HCT116 (cell line): ENCODE results near the gene RPL37A. TPM values are rescaled to one million over a fixed set of nuclear protein-coding genes. Genes with fewer than 3 reads are reported as not detected.

ENCODE experiments used
- ATAC-seq: fragments of 200-7000 bp; cut with Tn5 transposase; 2 replicates; pipeline ENCODE4 v1.9.1; 2020; ENCODE audit warnings: mild to moderate bottlenecking, moderate library complexity
- BruUV-seq: library from RNA; stranded (reverse); fragments of 400-500 nt; replicated peaks from 2 replicates; lab custom pipeline; 2021; lab: Mats Ljungman, UMichigan
- CTCF ChIA-PET: fragments of 300-600 bp; sonication (Branson Sonifier 250); formaldehyde crosslinking; loops from one replicate; lab custom pipeline; 2021; ENCODE audit warnings: antibody characterized with exemption; lab: Charles Lee
- POLR2A ChIA-PET: fragments of 300-600, 350-600 bp; sonication (Branson Sonifier 250); formaldehyde crosslinking; loops from one replicate; lab custom pipeline; 2021; ENCODE audit warnings: antibody characterized with exemption; lab: Charles Lee
- RAD21 ChIA-PET, 2 experiments: fragments of 300-600 bp; sonication (Branson Sonifier 250); formaldehyde crosslinking; loops; one replicate each; lab custom pipeline; 2023; ENCODE audit warnings: low total read pairs in 2 of 2; ENCODE audit not compliant: uncharacterized antibody in 2 of 2, unreplicated experiment in 2 of 2, low non-redundant PET in 1 of 2; lab: Charles Lee
- DNase-seq: peaks from one replicate; pipeline ENCODE4 v3.0.0-alpha.2; 2010; ENCODE audit warnings: low read depth, low spot score
- H2AFZ ChIP-seq: fragments of 200-600 bp; shearing (Covaris generic), sonication (generic); 2 replicates; pipeline ENCODE4 v1.6.1; 2017; ENCODE audit warnings: low read depth, mixed run types, mixed read lengths, antibody characterized with exemption, low read length; ENCODE audit not compliant: poor library complexity, severe bottlenecking
- H3K27ac ChIP-seq: 2 replicates; pipeline ENCODE4 v1.5.1; 2012; ENCODE audit warnings: low read depth, low read length
- H3K27me3 ChIP-seq: fragments of 200-600 bp; sonication (generic); 2 replicates; pipeline ENCODE4 v1.6.1; 2016; ENCODE audit warnings: mixed run types, low read length, mixed read lengths; ENCODE audit not compliant: insufficient read depth
- H3K36me3 ChIP-seq, 2 experiments: fragments of 200-500 bp in 1 of 2; fragments of 200-600 bp in 1 of 2; sonication (Bioruptor generic) in 1 of 2; sonication (generic) in 1 of 2; 2 replicates each; pipeline versions ENCODE4 v1.5.1 to v1.6.1; 2014 to 2016; ENCODE audit warnings: low read length in 2 of 2, inconsistent platforms in 1 of 2, mixed read lengths in 1 of 2, mixed run types in 1 of 2; ENCODE audit not compliant: insufficient read depth in 2 of 2, control insufficient read depth in 1 of 2
- H3K4me1 ChIP-seq, 2 experiments: fragments of 200-600 bp in 1 of 2; sonication (generic) in 1 of 2; 2 replicates each; pipeline versions ENCODE4 v1.5.1 to v1.6.1; 2012 to 2017; ENCODE audit warnings: low read length in 2 of 2, inconsistent platforms in 1 of 2, mild to moderate bottlenecking in 1 of 2, mixed read lengths in 1 of 2, mixed run types in 1 of 2, moderate library complexity in 1 of 2; ENCODE audit not compliant: insufficient read depth in 2 of 2, control insufficient read depth in 1 of 2
- H3K4me2 ChIP-seq: fragments of 200-600 bp; sonication (generic); 2 replicates; pipeline ENCODE4 v1.6.1; 2017; ENCODE audit warnings: mixed run types, low read length, mixed read lengths
- H3K4me3 ChIP-seq, 2 experiments: fragments of 200-600 bp in 1 of 2; sonication (generic) in 1 of 2; replicated peaks in 1 of 2; 2 replicates each; pipeline ENCODE4 v1.5.1; 2011 to 2016; ENCODE audit warnings: low read length in 2 of 2, control low read depth in 1 of 2, low read depth in 1 of 2, mild to moderate bottlenecking in 1 of 2, mixed read lengths in 1 of 2, mixed run types in 1 of 2
- H3K79me2 ChIP-seq: fragments of 200-600 bp; sonication (generic); 2 replicates; pipeline ENCODE4 v1.6.1; 2017; ENCODE audit warnings: mild to moderate bottlenecking, mixed run types, low read length, moderate library complexity, mixed read lengths; ENCODE audit not compliant: insufficient read depth
- H3K9ac ChIP-seq: fragments of 200-600 bp; sonication (generic); 2 replicates; pipeline ENCODE4 v1.6.1; 2016; ENCODE audit warnings: low read length, mixed read lengths
- H3K9me2 ChIP-seq: fragments of 200-600 bp; sonication (generic), shearing (Covaris generic); 2 replicates; pipeline ENCODE4 v1.6.1; 2017; ENCODE audit warnings: mixed run types, mild to moderate bottlenecking, moderate library complexity; ENCODE audit not compliant: insufficient read depth
- H3K9me3 ChIP-seq, 2 experiments: fragments of 200-500 bp in 1 of 2; fragments of 200-600 bp in 1 of 2; sonication (Bioruptor generic) in 1 of 2; sonication (generic) in 1 of 2; 2 replicates each; pipeline ENCODE4 v1.6.1; 2014 to 2017; ENCODE audit warnings: low read length in 2 of 2, mixed read lengths in 2 of 2, inconsistent platforms in 1 of 2, low read depth in 1 of 2, mild to moderate bottlenecking in 1 of 2, mixed run types in 1 of 2, moderate library complexity in 1 of 2; ENCODE audit not compliant: control insufficient read depth in 1 of 2, insufficient read depth in 1 of 2
- H4K20me1 ChIP-seq: fragments of 200-600 bp; sonication (generic), shearing (Covaris generic); 2 replicates; pipeline ENCODE4 v1.6.1; 2017; ENCODE audit warnings: mixed run types, mild to moderate bottlenecking, moderate library complexity; ENCODE audit not compliant: insufficient read depth
- CEBPB ChIP-seq: IDR thresholded peaks from 2 replicates; pipeline ENCODE4 v1.6.1; 2012; ENCODE audit warnings: low read depth
- EZH2phosphoT487 ChIP-seq: fragments of 200-600 bp; IDR thresholded peaks from 2 replicates; pipeline ENCODE4 v1.6.1; 2018; ENCODE audit warnings: antibody characterized with exemption, borderline replicate concordance
- SP1 ChIP-seq: IDR thresholded peaks from 2 replicates; pipeline ENCODE4 v1.6.1; 2012; ENCODE audit warnings: low read depth
- YY1 ChIP-seq: IDR thresholded peaks from 2 replicates; pipeline ENCODE4 v1.6.1; 2011; ENCODE audit warnings: low read length, low read depth, moderate library complexity, mild to moderate bottlenecking; ENCODE audit not compliant: insufficient replicate concordance; ENCODE audit errors: extremely low read depth
- ZFX ChIP-seq: fragments of 450-650 bp; IDR thresholded peaks from 2 replicates; pipeline ENCODE4 v1.6.1; 2017
- intact Hi-C: fragments of 100-400 bp; cut with micrococcal nuclease; formaldehyde crosslinking; loops from 2 replicates; pipeline ENCODE4 v1.10.0; 2022
- total RNA-seq: library from RNA; stranded (reverse); gene quantifications from one replicate; pipeline ENCODE4 v1.2.1, GENCODE V29; 2021; ENCODE audit not compliant: unreplicated experiment
- TF ChIP-seq, protein P1 (sequence below), 3 experiments: fragments of 200-600 bp in 1 of 3; sonication (generic) in 1 of 3; IDR thresholded peaks in 2 of 3; conservative IDR thresholded peaks in 1 of 3; 2 replicates each; pipeline ENCODE4 v1.5.1; 2012 to 2017; ENCODE audit warnings: low read depth in 2 of 3, low read length in 2 of 3, antibody characterized with exemption in 1 of 3, borderline replicate concordance in 1 of 3, control low read depth in 1 of 3, mild to moderate bottlenecking in 1 of 3, mixed read lengths in 1 of 3, mixed run types in 1 of 3, moderate library complexity in 1 of 3; ENCODE audit not compliant: insufficient read depth in 1 of 3

The RPL37A gene
- total RNA-seq, 1 experiment from 2014 or later, result 3,018 TPM

DNA sequence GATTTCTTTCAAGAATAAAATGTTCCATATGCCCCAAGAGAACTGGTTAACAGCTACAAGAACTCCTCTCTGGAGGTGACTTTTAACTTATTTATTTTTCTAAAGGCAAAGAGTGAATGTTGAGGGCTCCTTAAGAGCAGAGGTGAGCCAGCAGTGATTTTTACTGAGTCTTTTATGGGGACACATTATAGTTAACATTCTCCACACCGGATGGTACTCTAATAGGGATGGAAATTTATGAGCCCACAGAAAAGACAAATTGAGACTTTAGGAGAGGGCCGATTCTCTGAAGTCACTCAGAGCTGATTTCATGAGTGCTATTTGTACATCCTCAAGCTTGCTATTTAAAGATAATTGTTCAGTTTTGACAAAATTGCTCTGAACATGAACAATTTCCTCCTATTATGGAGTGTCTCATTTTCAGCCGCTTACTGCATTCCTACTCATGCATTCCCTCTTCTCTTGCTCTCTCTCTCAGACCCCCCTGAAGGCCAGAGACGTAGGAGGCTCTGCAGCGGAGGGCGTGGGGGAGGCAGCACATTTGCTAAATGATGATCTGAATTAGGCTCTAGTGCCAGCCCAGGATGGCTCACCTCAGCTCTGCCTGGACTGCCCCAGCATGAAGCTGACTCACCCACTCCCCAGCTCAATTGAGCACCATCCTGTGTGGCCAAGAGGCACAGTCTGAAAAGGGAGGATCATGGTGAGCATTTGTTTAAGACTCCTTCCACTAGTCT, 5.9 kb upstream of the RPL37A start:
- Histone ChIP-seq H3K9me2 (no peaks in the 10 kb centered on the region), H3K27me3 (no peaks in the 10 kb centered on the region), H3K4me2 (no peak overlapping the region), H2AFZ (no peak overlapping the region), H3K27ac (no peak overlapping the region), H3K36me3 (no peaks in the 10 kb centered on the region), H4K20me1 (no peaks in the 10 kb centered on the region), H3K4me1 (peaks cover 0 to 24% of the 10 kb centered on the region in 2 experiments; a peak in 1 of 4 replicates), H3K4me3 (no peak overlapping the region), H3K79me2 (peaks cover 7% of the 10 kb centered on the region; the same call in 1 of the 2 replicates), H3K9ac (no peak overlapping the region), H3K9me3 (no peaks in the 10 kb centered on the region)
- ChIA-PET CTCF (no interaction called here), POLR2A (no interaction called here), RAD21 (no interaction called here)
- no peak for ATAC-seq
- intact Hi-C loops, result no loop called here
- no TSS peak for BruUV-seq
- TF ChIP-seq CEBPB (no peak), YY1 (no peak)
- no peak for DNase-seq

DNA sequence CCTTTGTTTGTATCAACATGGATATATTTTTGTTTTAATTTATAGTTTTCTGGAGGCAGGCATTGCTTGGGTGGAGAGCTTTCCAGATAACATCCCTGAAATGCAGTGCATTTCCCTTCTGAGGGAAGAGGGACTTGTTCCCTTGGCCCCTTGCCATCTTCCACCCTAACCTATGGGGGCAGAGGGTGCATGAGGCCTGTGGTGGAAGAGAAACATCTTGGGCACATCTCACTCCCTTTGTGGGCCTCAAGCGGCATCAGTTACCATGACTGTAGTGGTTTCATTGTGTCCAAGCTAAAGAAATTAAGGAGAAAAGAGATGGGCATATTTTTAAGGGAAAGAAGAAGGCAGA, 5.3 kb upstream of the RPL37A start:
- Histone ChIP-seq H3K27ac (no peak overlapping the region), H4K20me1 (no peaks in the 10 kb centered on the region), H3K9me3 (no peaks in the 10 kb centered on the region), H3K9me2 (no peaks in the 10 kb centered on the region), H3K4me1 (peaks cover 0 to 26% of the 10 kb centered on the region in 2 experiments; a peak in 1 of 4 replicates), H3K4me3 (no peak overlapping the region), H3K9ac (no peak overlapping the region), H3K36me3 (no peaks in the 10 kb centered on the region), H3K4me2 (no peak overlapping the region), H2AFZ (no peak overlapping the region), H3K79me2 (peaks cover 12% of the 10 kb centered on the region), H3K27me3 (no peaks in the 10 kb centered on the region)
- POLR2A ChIA-PET, result no interaction called here
- intact Hi-C loops, result no loop called here
- TF ChIP-seq EZH2phosphoT487 (no peak), ZFX (no peak), SP1 (no peak)
- TF ChIP-seq, protein P1, sequence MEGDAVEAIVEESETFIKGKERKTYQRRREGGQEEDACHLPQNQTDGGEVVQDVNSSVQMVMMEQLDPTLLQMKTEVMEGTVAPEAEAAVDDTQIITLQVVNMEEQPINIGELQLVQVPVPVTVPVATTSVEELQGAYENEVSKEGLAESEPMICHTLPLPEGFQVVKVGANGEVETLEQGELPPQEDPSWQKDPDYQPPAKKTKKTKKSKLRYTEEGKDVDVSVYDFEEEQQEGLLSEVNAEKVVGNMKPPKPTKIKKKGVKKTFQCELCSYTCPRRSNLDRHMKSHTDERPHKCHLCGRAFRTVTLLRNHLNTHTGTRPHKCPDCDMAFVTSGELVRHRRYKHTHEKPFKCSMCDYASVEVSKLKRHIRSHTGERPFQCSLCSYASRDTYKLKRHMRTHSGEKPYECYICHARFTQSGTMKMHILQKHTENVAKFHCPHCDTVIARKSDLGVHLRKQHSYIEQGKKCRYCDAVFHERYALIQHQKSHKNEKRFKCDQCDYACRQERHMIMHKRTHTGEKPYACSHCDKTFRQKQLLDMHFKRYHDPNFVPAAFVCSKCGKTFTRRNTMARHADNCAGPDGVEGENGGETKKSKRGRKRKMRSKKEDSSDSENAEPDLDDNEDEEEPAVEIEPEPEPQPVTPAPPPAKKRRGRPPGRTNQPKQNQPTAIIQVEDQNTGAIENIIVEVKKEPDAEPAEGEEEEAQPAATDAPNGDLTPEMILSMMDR (IDR thresholded peaks at IDR 0.05 in 2 of 3, conservative IDR thresholded peaks at IDR 0.05 in 1 of 3; ENCODE audit: borderline replicate concordance in 1 of 3, insufficient read depth in 1 of 3, low read depth in 2 of 3, low read length in 2 of 3), result no peak
- DNase-seq (no peak), ATAC-seq (no peak)
- BruUV-seq, result no TSS peak
- CTCF ChIA-PET, result no interaction called here
- RAD21 ChIA-PET, result no interaction called here
